ENCODE data around the gene CSK. TPM values are rescaled to one million over a fixed set of nuclear protein-coding genes. Genes with fewer than 3 reads are reported as not detected.
A peak's percentile ranks its signal among the peaks of the same experiment; 100 is the strongest.

CSK gene
- total and polyA plus RNA-seq, 12 donors: 19.7 to 48.6 (median 24.8) TPM

GRCh38 chr15:74842581-74843444, 60.9 kb downstream of the CSK start, which contains the start of gene ULK3:
Gene ULK3, minus strand, starts transcription at chr15:74843156. Its CDS starts 51 bp downstream, at chr15:74843105.
- ATAC-seq (peak; percentile 84 to 94 (median 92)), DNase-seq (peak; percentile 90 to 92)
- no peaks in the 10 kb centered on the region for H3K9me3 ChIP-seq
- H3K4me1 ChIP-seq: peaks cover 5 to 33% (median 23%) of the 10 kb centered on the region in 9 donors
- intact Hi-C loops (cut with DNase I): loop anchor here in 9 of 10 donors (2.0 to 10.0 kb wide), 7 partner anchors 52 to 94 kb away; partner anchors contain the start of genes CSK (in 4 of the 9), MPI (in 2 of the 9), COX5A (in 1 of the 9) and FAM219B (in 1 of the 9)
- WGBS, 2 donors: 0% methylated on average over 70 to 84 of the region's 84 CpGs
- H3K27me3 ChIP-seq: no peaks in the 10 kb centered on the region
- peaks cover 0 to 70% (median 15%) of the 10 kb centered on the region in 9 donors for H3K36me3 ChIP-seq
- H3K27ac ChIP-seq: peak within 1 kb of the TSS; percentile 39 to 97 (median 88)
- TF ChIP-seq, protein P1, sequence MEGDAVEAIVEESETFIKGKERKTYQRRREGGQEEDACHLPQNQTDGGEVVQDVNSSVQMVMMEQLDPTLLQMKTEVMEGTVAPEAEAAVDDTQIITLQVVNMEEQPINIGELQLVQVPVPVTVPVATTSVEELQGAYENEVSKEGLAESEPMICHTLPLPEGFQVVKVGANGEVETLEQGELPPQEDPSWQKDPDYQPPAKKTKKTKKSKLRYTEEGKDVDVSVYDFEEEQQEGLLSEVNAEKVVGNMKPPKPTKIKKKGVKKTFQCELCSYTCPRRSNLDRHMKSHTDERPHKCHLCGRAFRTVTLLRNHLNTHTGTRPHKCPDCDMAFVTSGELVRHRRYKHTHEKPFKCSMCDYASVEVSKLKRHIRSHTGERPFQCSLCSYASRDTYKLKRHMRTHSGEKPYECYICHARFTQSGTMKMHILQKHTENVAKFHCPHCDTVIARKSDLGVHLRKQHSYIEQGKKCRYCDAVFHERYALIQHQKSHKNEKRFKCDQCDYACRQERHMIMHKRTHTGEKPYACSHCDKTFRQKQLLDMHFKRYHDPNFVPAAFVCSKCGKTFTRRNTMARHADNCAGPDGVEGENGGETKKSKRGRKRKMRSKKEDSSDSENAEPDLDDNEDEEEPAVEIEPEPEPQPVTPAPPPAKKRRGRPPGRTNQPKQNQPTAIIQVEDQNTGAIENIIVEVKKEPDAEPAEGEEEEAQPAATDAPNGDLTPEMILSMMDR (IDR thresholded peaks at IDR 0.05): peak; percentile 58 to 94 (median 75)
- peak within 1 kb of the TSS; percentile 77 to 98 (median 86) for H3K4me3 ChIP-seq

DNA sequence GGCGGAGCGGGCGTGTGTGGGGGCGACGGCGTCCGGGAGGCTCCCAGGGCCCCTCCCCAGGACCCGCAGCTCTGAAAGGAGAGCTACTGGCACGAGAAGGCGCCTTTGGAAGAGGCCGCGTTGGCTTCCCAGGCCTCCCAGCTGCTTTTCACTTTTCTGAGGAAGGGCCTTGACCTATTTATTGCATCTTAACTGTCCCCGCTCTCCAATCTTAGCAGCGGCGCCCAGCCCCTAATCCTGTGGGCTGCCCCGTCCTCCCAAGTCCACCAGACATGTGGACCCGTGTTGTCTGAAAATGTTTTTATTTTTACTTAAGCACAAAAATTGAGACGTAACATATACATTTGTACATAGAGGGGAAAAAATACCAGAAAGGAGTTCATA, 61.6 kb downstream of the CSK start:
- TF ChIP-seq, protein P1 (IDR thresholded peaks at IDR 0.05): peak in 3 of 9 donors; percentile 18 to 42 (median 29)

GRCh38 chr15:74843891-74844299, 62.0 kb downstream of the CSK start:
- TF ChIP-seq, protein P1 (IDR thresholded peaks at IDR 0.05): no peak
- Histone ChIP-seq H3K27ac (peak overlapping the region in 9 of 10 donors; percentile 71 to 97 (median 89)), H3K9me3 (no peaks in the 10 kb centered on the region), H3K36me3 (peaks cover 0 to 70% (median 26%) of the 10 kb centered on the region in 9 donors), H3K4me3 (peak overlapping the region in 7 of 10 donors; percentile 77 to 98 (median 88)), H3K27me3 (no peaks in the 10 kb centered on the region), H3K4me1 (peaks cover 5 to 38% (median 23%) of the 10 kb centered on the region in 9 donors)
- intact Hi-C loops (cut with DNase I): loop anchor here in 9 of 10 donors (2.0 to 10.0 kb wide), 8 partner anchors 25 to 93 kb away; partner anchors contain the start of genes CSK (in 4 of the 9), MPI (in 2 of the 9), COX5A (in 1 of the 9) and FAM219B (in 1 of the 9)
- WGBS, 2 donors: 64 to 75% methylated on average over 12 of the region's 12 CpGs
- DNase-seq (no peak), ATAC-seq (peak in 2 of 8 donors; percentile 5 to 6)

More for the DNA sequence above, 61.6 kb downstream of the CSK start:
- WGBS, 2 donors: 12 to 17% methylated on average over 18 of the region's 18 CpGs
- Histone ChIP-seq H3K4me3 (peak overlapping the region in 9 of 10 donors; percentile 77 to 98 (median 88)), H3K27ac (peak overlapping the region; percentile 9 to 97 (median 88)), H3K9me3 (no peaks in the 10 kb centered on the region), H3K4me1 (peaks cover 5 to 38% (median 23%) of the 10 kb centered on the region in 9 donors), H3K27me3 (no peaks in the 10 kb centered on the region), H3K36me3 (peaks cover 0 to 70% (median 21%) of the 10 kb centered on the region in 9 donors)
- ATAC-seq: peak in 1 of 8 donors; percentile 10
- intact Hi-C loops (cut with DNase I): loop anchor here in 9 of 10 donors (2.0 to 10.0 kb wide), 7 partner anchors 51 to 94 kb away; partner anchors contain the start of genes CSK (in 4 of the 9), MPI (in 2 of the 9), COX5A (in 1 of the 9) and FAM219B (in 1 of the 9)
- no peak for DNase-seq
